ENCODE data around the gene NOM1. TPM values are rescaled to one million over a fixed set of nuclear protein-coding genes. Genes with fewer than 3 reads are reported as not detected.
"Not testable (repeated sequence)": the region's sequence is repeated elsewhere in the genome, so short reads cannot be mapped to it uniquely, and the experiment has no call there.

Gene NOM1
- total RNA-seq, 1 experiment from 2014 or later: 18.1 TPM

DNA sequence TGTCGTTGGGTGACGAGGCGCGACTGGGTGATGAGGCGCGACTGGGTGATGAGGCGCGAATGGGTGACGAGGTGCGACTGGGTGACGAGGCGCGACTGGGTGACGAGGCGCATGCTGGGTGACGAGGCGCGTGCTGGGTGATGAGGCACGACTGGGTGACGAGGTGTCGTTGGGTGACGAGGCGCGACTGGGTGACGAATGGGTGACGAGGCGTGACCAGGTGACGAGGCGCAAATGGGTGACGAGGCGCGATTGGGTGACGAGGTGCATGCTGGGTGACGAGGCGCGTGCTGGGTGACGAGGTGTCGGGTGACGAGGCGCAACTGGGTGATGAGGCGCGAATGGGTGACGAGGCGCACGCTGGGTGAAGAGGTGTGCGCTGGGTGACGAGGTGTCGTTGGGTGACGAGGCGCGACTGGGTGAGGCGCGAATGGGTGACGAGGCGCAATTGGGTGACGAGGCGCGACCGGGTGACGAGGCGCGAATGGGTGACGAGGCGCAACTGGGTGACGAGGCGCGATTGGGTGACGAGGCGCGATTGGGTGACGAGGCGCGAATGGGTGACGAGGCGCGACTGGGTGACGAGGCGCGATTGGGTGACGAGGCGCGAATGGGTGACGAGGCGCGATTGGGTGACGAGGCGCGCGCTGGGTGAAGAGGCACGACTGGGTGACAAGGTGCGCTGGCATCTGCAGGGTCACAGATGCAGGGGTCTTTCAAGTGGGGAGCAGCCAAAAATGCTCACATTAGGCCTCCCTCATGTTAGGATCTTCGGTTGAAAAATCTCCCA, 7.9 kb upstream of the NOM1 start:
- DNase-seq (ENCODE audit: low read depth): no peak

DNA sequence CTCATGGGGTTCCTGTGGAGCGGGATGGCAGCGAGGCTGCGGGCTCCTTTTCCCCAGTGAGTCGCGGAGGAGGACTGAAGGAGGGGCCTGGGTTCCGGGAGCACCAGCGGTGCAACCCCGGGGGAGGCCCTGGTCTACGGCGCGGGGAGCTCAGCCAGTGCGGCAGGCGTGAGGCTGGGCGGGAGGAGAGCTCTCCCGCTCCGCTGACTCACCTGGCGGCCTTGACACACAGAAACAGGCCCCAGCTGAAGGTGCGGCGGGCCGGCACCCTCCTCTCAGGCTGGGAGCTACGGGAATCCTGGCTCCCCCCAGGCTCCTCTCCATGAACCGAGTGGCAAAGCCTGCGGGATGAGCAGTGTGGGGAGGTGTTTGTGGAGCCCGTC, 6.8 kb upstream of the NOM1 start:
- no peak for DNase-seq (ENCODE audit: low read depth)

DNA sequence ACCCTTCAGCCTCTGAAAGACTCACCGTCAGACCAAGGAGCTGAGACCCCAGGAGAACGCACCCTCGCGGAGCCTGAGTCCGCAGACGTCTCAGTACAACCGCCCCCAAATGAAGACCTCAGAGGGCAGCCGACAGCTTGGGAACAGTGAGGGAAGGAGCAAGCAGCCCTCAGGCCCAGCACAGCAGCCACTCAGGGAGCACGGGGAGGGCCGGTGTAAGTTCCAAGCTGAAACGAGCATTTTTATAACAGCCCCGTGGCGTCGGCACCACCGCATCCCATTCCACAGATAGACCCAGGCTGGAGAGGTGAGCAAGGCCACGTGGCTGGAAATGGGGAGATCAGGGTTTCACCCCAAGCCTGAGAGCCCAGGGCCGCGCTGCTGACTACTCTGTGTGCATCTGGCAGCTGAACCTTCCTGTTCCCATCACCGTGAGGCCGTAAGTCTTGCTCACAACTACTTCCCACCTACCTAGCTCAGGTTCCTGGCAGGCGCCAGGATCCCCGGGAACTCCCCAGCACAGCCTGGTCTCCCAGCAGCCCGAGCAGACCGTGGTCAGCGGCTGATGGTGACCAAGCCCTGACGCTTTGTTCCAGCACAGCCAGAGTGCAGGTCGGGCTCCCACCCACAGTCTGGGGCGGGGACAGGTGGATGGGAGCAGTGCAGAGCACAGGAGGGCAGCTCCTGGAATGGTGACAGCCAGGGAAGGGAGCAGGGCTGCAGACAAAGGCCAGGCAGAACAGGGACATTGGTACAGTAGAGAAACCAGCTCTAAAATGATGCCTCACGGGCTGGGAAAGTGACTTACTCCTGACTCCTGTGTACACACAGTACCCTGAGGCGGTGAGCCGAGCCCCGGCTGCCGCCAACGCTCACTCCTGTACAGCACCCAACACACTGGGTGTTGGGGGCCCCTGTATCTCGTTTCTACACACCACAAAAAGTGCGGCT, 6.1 kb upstream of the NOM1 start:
- DNase-seq (ENCODE audit: low read depth): peak; percentile 26

DNA sequence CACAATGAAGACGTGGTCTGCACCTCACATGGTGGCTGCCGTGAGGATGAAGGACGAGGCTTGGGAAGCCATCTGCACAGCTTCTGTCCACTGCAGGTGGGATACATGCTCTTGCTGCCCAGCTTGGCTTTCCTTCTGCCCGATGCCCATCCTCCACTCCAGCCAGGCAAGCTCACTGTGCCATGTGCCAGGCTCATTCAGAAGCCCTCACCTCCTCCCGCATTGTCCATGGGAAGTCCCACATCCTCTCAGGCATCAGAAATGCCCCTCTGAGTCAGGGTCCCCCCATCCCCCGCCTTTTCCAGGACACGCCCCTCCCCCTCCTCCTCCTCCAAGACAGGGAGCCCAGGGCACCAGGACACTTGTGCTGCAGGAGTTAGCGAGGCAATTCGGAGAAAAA, 4.6 kb upstream of the NOM1 start:
- DNase-seq (ENCODE audit: low read depth): no peak

- DNase-seq (ENCODE audit: low read depth): peak; percentile 55
Measured at GRCh38 chr7:156947120-156947843, 2.2 kb upstream of the NOM1 start.

- no peak for DNase-seq (ENCODE audit: low read depth)
Measured at GRCh38 chr7:156948361-156948760, 1.2 kb upstream of the NOM1 start.

DNA sequence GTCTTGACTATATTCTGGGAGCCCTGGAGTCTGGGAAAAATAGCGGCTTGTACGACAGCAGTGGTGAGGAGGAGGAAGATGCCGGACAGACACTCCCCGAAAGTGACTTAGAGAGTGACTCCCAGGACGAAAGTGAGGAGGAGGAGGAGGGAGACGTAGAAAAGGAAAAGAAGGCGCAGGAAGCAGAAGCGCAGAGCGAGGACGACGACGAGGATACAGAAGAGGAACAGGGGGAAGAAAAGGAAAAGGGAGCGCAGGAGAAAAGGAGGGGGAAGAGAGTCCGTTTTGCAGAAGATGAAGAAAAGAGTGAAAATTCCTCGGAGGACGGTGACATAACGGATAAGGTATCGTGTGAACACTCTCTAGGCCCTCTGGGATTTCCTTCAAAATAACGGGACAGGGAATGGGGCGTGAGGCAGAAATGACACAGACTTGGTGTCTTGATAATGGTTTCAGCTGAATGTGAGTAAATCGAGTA, 908 bp downstream of the NOM1 start:
- DNase-seq (ENCODE audit: low read depth): no peak

GRCh38 chr7:156953215-156953614, 3.7 kb downstream of the NOM1 start:
- not testable (repeated sequence) for DNase-seq (ENCODE audit: low read depth)

DNA sequence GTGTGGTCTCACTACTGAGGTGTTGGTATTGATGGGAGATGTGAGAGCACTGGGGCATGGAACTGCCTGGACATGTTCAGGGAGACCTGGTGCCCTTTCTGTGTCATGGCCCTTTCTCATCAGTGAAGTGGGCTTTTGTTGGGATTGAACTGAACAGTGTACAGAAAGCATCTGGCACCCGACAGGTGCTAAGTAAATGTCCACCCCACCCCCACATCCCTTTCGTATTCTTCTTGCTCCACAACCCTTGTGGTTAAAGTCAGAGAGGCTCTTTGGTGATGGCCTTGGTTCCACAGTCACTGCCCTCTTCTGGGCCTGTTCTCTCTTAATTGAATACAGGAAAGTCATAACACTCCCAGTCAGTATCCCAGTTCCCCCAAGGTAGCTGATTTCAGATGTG, 5.4 kb downstream of the NOM1 start:
- DNase-seq (ENCODE audit: low read depth): no peak

DNA sequence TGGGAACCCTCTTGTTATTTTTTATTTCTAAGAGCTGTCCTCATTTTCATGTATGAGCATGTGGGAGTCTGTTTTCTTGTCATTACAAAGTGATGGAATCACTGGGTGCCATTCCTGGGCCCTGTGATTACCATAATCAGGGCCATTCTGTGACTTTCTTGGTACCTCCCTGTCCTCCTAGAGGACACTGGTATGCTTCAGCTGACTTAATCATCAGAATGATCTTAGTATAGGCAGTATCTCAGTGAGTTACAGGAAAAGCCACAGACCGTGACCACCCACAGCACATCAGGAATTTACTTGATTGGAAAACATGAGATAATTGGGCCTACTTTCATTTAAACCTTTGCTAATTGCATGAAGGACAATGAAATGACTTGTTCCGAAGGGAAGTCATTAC, 7.2 kb downstream of the NOM1 start:
- DNase-seq (ENCODE audit: low read depth): no peak

DNA sequence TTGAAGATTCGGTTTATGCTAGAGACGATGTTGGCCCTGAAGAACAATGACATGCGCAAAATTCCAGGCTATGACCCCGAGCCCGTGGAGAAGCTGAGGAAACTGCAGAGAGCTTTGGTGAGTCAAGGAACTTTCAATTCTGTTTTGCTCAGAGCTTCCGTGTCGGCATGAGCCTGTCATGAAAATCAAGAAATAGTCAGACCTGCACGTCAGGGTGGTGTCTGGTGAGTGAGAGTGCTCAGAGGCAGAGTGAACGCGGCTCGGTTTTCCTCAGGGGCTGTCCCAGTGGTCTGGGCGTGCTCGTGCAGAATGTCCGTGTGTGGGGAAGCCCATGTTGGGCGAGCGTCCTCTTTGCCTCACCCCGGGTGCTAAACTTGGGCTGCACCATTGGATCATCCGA, 12.6 kb downstream of the NOM1 start:
- no peak for DNase-seq (ENCODE audit: low read depth)

GRCh38 chr7:156962897-156963296, 13.4 kb downstream of the NOM1 start:
- DNase-seq (ENCODE audit: low read depth): no peak

DNA sequence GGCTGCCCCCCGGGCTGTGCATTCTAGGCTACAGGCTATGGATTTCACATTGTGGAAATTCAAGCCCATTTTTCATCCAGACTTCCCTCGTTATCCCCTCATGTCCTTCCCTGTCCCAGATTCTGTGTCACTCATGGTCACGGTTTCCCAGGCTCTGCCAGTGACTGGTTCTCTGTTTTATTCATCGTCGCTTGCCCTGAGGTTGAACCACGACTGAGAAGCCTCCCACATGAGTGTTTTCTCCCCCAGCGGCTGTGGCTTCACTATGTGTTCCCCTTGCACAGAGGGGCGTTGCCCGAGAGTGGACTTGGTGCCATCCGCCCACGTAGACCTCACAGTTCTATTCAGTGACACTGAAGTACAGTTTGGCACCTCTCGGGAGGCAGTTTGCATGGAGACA, 14.0 kb downstream of the NOM1 start:
- DNase-seq (ENCODE audit: low read depth): no peak

GRCh38 chr7:156964971-156965370, 15.5 kb downstream of the NOM1 start:
- DNase-seq (ENCODE audit: low read depth): no peak

DNA sequence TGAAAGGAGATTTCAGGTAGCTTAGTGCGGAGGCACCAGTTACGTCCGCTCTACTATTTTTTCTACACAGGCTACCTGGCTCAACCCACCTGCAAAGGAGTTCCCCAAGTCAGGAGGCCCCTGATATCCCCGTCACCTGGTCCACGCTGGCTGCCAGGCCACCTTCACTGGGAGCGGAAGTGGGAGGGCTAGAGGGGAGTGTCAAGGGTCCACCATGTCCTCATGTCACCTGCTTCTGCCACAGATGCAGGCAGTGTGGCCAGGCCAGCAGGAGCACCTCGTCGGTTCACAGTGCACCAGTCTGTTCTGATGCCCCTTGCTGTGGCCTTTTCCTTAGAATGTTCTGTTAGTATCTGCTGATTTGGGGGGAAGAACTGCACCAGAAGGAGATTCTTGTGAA, 16.9 kb downstream of the NOM1 start:
- no peak for DNase-seq (ENCODE audit: low read depth)

DNA sequence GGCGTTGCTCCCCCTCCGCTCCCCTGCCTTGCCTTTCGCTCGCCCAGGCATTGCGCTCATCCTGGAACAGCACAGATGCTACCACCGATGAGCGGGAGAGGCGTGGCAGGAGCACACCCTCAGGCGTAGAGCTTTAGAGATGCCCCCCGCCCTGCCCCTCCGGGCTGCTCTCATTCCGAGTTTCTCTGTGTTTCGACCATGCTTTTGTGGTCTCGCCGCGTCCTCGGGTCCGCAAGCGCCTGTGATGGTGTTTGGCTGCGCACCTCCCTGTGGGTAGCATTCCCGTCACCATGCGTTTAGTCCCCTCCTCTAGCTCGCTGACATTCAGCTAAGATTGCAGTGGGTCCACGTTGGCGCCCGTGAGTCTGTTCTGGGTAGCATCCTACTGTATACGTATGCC, 18.7 kb downstream of the NOM1 start:
- DNase-seq (ENCODE audit: low read depth): no peak

DNA sequence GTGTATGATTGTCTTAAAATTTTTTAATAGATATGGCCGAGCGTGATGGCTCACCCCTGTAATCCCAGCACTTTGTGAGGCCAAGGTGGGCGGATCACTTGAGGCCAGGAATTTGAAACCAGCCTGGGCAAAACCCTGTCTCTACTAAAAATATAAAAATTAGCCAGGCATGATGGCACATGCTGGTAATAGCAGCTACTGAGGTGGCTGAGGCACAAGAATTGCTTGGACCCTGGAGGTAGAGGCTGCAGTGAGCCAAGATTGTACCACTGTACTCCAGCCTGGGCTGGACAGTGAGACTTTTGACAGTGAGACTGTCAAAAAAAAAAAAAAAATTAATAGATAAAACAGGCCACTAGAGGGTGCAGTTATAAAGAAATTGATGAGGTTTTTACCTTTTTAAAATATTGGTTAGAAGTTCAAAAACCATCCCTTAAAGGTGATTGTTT, 20.5 kb downstream of the NOM1 start:
- peak; percentile 33 for DNase-seq (ENCODE audit: low read depth)

- no peak for DNase-seq (ENCODE audit: low read depth)
Measured at GRCh38 chr7:156975620-156976019, 26.1 kb downstream of the NOM1 start.

- DNase-seq (ENCODE audit: low read depth): no peak
Measured at GRCh38 chr7:156979007-156979606, 29.6 kb downstream of the NOM1 start.

GRCh38 chr7:156979711-156980110, 30.2 kb downstream of the NOM1 start:
- no peak for DNase-seq (ENCODE audit: low read depth)

DNA sequence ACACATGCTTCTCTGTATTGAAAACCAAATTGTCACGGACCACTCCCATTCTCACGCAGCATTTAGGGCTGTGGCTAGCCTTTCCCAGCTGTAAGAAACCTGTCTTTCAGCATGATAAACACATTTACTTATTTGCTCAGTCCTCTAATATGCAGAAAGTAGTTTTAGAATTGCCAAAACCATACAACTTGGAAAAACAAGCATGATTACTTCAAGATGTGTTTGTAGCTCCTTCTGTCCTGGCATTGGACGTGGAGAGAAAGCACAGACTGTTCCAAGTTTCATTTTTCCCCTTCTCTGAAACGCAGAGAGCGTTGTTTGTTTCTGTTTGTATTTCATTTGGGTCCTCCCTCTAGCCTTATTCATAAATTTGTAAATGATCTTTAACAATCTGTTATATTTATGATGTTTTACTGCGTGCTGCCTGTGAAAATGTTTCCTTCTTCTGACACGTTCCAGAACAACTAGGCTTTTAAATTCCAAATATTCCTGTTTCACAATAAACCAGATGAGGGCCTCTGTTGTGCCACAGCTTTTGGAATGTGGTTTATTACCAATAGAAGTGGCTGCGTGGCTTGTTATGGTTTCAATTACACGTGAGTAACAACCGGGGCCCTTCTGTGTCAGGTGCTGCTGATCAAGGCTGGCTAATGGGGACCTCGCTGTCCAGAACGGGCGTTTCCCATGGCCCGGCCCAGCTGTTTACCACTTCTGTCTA, 34.8 kb downstream of the NOM1 start:
- DNase-seq (ENCODE audit: low read depth): peak; percentile 19

Data from RPMI7951 (cell line).